ENCODE measurements around the gene DOK3. TPM values are rescaled to one million over a fixed set of nuclear protein-coding genes. Genes with fewer than 3 reads are reported as not detected.

Gene DOK3
- total RNA-seq, 1 donor, result 0.99 TPM

- no peak overlapping the region for H3K4me3 ChIP-seq (ENCODE audit: low read depth, low read length)
- no peak for DNase-seq (ENCODE audit: low read depth)
- TF ChIP-seq CTCF (IDR thresholded peaks at IDR 0.05; ENCODE audit: insufficient read depth, low read length), result no peak
Measured at GRCh38 chr5:177527595-177527994, 18.0 kb upstream of the DOK3 start.

- no peak for TF ChIP-seq CTCF (IDR thresholded peaks at IDR 0.05; ENCODE audit: insufficient read depth, low read length)
- no peak for DNase-seq (ENCODE audit: low read depth)
- H3K4me3 ChIP-seq (ENCODE audit: low read depth, low read length), result no peak overlapping the region
Measured at GRCh38 chr5:177526791-177527190, 17.2 kb upstream of the DOK3 start.

GRCh38 chr5:177526191-177526590, 16.6 kb upstream of the DOK3 start:
- no peak overlapping the region for H3K4me3 ChIP-seq (ENCODE audit: low read depth, low read length)
- no peak for TF ChIP-seq CTCF (IDR thresholded peaks at IDR 0.05; ENCODE audit: insufficient read depth, low read length)
- DNase-seq (ENCODE audit: low read depth), result no peak

GRCh38 chr5:177524941-177525655, 15.5 kb upstream of the DOK3 start:
- no peak for DNase-seq (ENCODE audit: low read depth)
- H3K4me3 ChIP-seq (ENCODE audit: low read depth, low read length), result no peak overlapping the region
- no peak for TF ChIP-seq CTCF (IDR thresholded peaks at IDR 0.05; ENCODE audit: insufficient read depth, low read length)

GRCh38 chr5:177524539-177524900, 14.9 kb upstream of the DOK3 start:
- TF ChIP-seq CTCF (IDR thresholded peaks at IDR 0.05; ENCODE audit: insufficient read depth, low read length), result no peak
- DNase-seq (ENCODE audit: low read depth), result no peak
- no peak overlapping the region for H3K4me3 ChIP-seq (ENCODE audit: low read depth, low read length)

GRCh38 chr5:177523711-177524538, 14.3 kb upstream of the DOK3 start:
- TF ChIP-seq CTCF (IDR thresholded peaks at IDR 0.05; ENCODE audit: insufficient read depth, low read length), result no peak
- H3K4me3 ChIP-seq (ENCODE audit: low read depth, low read length), result no peak overlapping the region
- no peak for DNase-seq (ENCODE audit: low read depth)
